DND-41 (cell line): Measurements from ENCODE around the gene KRTAP9-7.

Experiments used
- EZH2 ChIP-seq: IDR thresholded peaks from 3 replicates; pipeline ENCODE4 v1.6.1; 2012; ENCODE audit warnings: borderline replicate concordance, low read depth, mild to moderate bottlenecking, moderate library complexity, low read length, inconsistent platforms; ENCODE audit not compliant: severe bottlenecking
- TF ChIP-seq, protein P1 (sequence below): IDR thresholded peaks from 2 replicates; pipeline ENCODE4 v1.5.1; 2012; ENCODE audit warnings: borderline replicate concordance, low read length, moderate library complexity, mild to moderate bottlenecking; ENCODE audit not compliant: poor library complexity, severe bottlenecking; ENCODE audit errors: extremely low read depth

DNA sequence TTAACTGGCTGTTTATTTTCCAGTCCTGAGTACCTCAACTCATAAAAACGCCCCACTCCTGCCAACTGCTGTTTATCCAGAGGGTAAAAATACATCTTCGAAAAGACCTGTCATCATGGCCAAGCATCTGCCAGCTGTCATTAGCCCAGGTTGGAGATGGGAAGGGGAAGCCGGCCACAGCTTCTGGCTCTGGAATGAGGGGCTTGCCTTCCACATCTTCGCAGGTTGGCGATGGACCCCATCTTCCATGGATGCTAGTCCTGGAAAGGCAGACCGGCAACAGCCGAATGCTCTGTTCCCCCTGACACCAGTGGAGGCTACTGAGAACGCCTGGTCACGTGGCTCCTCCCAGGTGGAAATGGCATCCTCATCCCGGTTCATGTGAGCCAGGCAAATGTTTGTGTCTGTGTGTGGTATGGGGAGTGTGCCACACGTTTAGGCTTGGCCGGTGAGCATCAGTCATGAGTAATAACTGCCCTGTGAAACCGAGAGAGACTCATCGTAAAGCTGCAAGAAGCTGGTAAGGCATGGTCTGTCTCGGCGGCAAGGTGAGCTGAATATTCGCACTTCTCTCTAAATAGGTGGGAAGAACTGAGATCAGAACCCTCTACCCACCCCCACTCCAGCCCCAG, 40.4 kb downstream of the KRTAP9-7 start:
- TF ChIP-seq, protein P1, sequence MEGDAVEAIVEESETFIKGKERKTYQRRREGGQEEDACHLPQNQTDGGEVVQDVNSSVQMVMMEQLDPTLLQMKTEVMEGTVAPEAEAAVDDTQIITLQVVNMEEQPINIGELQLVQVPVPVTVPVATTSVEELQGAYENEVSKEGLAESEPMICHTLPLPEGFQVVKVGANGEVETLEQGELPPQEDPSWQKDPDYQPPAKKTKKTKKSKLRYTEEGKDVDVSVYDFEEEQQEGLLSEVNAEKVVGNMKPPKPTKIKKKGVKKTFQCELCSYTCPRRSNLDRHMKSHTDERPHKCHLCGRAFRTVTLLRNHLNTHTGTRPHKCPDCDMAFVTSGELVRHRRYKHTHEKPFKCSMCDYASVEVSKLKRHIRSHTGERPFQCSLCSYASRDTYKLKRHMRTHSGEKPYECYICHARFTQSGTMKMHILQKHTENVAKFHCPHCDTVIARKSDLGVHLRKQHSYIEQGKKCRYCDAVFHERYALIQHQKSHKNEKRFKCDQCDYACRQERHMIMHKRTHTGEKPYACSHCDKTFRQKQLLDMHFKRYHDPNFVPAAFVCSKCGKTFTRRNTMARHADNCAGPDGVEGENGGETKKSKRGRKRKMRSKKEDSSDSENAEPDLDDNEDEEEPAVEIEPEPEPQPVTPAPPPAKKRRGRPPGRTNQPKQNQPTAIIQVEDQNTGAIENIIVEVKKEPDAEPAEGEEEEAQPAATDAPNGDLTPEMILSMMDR = no peak
- TF ChIP-seq EZH2 = no peak
